SJSA1 (cell line): Measurements from ENCODE around the gene EML4. TPM values are rescaled to one million over a fixed set of nuclear protein-coding genes. Genes with fewer than 3 reads are reported as not detected.
"Not testable (repeated sequence)": the region's sequence is repeated elsewhere in the genome, so short reads cannot be mapped to it uniquely, and the experiment has no call there.

Experiments used
- DNase-seq, 2 experiments: peaks; one replicate each; pipeline ENCODE4 v3.0.0-alpha.2; 2015 to 2020; ENCODE audit warnings: low spot score in 2 of 2, low read depth in 1 of 2
- H3K27ac ChIP-seq: fragments of 250-450 bp; sonication (Bioruptor Pico); 2 replicates; pipeline ENCODE4 v1.5.1; 2020; ENCODE audit warnings: mild to moderate bottlenecking, moderate library complexity
- H3K27me3 ChIP-seq: fragments of 250-450 bp; sonication (Bioruptor Pico); replicated peaks from 2 replicates; pipeline ENCODE4 v1.5.1; 2020; ENCODE audit warnings: mild to moderate bottlenecking, moderate library complexity
- H3K36me3 ChIP-seq: fragments of 250-450 bp; sonication (Bioruptor Pico); 2 replicates; pipeline ENCODE4 v1.5.1; 2020; ENCODE audit warnings: mild to moderate bottlenecking
- H3K4me1 ChIP-seq: fragments of 250-450 bp; sonication (Bioruptor Pico); replicated peaks from 2 replicates; pipeline ENCODE4 v1.6.1; 2021; ENCODE audit warnings: mild to moderate bottlenecking
- H3K4me3 ChIP-seq: fragments of 250-450 bp; sonication (Bioruptor Pico); 2 replicates; pipeline ENCODE4 v1.5.1; 2020; ENCODE audit warnings: mild to moderate bottlenecking
- H3K9me3 ChIP-seq: fragments of 250-450 bp; sonication (Bioruptor Pico); replicated peaks from 2 replicates; pipeline ENCODE4 v1.5.1; 2020; ENCODE audit warnings: mild to moderate bottlenecking
- total RNA-seq: library from RNA; depleted of rRNA; stranded (reverse); fragments of >200 nt; shearing (Covaris generic); gene quantifications from 2 replicates; pipeline ENCODE4 v1.2.3, GENCODE V29; 2014

Gene EML4
- total RNA-seq, 1 experiment from 2014 or later = 78.5 TPM

DNA sequence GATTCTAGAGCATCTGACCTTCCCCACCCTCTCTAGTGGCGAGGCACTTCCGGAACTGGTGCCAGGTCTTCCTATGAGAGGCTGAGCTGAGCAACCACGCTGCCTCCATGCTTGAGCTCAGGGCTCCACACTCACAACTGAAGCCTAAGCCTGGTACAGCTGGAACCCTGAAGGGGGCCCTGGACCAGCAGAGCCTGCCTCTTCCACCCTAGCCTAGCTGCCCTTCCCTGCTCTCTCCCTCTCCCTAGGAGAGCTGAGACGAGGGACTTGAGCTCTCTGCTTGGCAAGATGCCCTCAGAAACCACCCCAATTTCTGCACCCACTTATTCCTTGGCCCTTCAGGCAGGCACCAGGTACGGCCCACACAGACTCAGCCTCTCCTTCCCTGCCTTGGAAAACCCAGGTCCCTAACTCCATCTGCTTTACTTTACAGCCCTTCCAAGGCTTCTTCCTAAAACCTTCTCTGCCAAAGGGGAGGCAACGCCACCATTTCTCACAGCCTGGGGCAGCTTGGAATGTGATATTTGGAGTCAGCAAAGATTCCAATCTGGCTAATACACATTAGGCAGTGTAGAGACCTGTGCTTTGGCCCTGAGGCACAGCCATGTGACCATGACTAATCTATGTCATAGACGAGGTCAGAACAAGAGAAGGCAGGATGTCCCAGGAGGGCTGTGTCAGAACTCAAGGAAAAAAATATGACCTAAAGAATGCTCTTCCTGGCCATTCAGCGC is 173.1 kb downstream of the EML4 start:
- Histone ChIP-seq H3K4me1 (peaks cover 21% of the 10 kb centered on the region), H3K27me3 (no peaks in the 10 kb centered on the region), H3K27ac (peak overlapping the region; percentile 86), H3K36me3 (peaks cover 51% of the 10 kb centered on the region), H3K9me3 (no peaks in the 10 kb centered on the region), H3K4me3 (no peak overlapping the region)
- DNase-seq = peak; percentile 71 to 87

DNA sequence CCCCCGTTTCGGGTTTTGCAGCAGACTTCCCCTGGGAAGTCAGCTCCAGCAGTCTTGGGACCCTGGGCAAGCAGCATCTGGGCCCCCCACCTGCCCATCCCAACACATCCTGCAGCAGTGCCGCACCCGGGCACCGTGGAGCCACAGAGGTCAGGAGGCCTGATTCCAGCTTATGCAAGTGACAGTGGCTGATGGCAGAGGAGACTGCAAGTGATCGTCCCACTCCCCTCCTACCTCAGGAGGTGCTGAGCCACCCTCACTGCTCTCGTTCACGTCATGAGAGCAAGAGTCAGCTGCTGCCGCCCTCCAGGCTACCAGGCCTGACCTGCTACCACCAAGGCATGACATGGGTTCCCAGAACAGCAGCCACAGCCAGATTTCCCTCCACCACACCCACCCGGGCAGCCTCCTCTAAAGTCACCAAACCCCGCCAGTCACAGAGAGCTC is 173.7 kb downstream of the EML4 start:
- DNase-seq = no peak
- Histone ChIP-seq H3K27ac (peak overlapping the region; percentile 86), H3K9me3 (no peaks in the 10 kb centered on the region), H3K36me3 (peaks cover 48% of the 10 kb centered on the region), H3K4me3 (no peak overlapping the region), H3K27me3 (no peaks in the 10 kb centered on the region), H3K4me1 (peaks cover 17% of the 10 kb centered on the region)

- no peak overlapping the region for H3K4me3 ChIP-seq
- no peaks in the 10 kb centered on the region for H3K27me3 ChIP-seq
- H3K36me3 ChIP-seq = peaks cover 42% of the 10 kb centered on the region
- no peak for DNase-seq
- H3K9me3 ChIP-seq = no peaks in the 10 kb centered on the region
- no peak overlapping the region for H3K27ac ChIP-seq
- peaks cover 15% of the 10 kb centered on the region for H3K4me1 ChIP-seq
Measured at GRCh38 chr2:42345986-42346385, 176.8 kb downstream of the EML4 start.

DNA sequence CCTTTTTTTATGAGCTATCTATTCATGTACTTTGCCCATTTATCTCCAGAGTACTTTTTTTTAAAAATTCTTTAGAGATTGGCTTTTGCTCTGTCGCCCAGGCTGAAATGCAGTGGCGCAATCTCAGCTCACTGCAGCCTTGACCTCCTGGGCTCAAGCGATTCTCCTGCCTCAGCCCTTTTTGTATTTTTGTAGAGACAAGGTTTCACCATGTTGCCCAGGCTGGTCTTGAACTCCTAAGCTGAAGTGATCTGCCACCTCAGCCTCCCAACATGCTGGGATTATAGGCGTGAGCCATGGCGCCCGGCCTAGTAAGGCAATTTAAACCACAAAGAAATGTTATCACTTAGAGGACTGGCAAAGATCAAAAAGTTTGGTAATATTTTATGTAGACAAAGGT is 177.7 kb downstream of the EML4 start:
- not testable (repeated sequence) for H3K9me3 ChIP-seq, H3K27ac ChIP-seq, DNase-seq, H3K4me3 ChIP-seq, H3K27me3 ChIP-seq
- Histone ChIP-seq H3K4me1 (peaks cover 13% of the 10 kb centered on the region), H3K36me3 (peaks cover 47% of the 10 kb centered on the region)

DNA sequence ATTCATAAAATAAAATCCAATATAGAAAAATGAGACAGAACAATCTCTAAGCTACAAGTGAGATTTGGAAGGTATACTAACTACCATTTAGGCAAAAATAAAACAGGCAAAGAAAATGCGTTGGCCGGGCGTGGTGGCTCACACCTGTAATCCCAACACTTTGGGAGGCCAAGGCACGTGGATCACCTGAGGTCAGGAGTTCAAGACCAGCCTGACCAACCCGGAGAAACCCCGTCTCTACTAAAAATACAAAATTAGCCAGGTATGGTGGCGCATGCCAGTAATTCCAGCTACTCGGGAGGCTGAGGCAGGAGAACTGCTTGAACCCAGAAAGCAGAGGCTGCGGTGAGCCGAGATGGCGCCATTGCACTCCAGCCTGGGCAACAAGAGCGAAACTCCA is 178.4 kb downstream of the EML4 start:
- DNase-seq, H3K4me3 ChIP-seq, H3K9me3 ChIP-seq, H3K27me3 ChIP-seq, H3K27ac ChIP-seq, H3K4me1 ChIP-seq: not testable (repeated sequence)
- peaks cover 52% of the 10 kb centered on the region for H3K36me3 ChIP-seq

GRCh38 chr2:42348113-42348805 is 179.1 kb downstream of the EML4 start:
- no peaks in the 10 kb centered on the region for H3K4me1 ChIP-seq
- H3K9me3 ChIP-seq = no peaks in the 10 kb centered on the region
- H3K36me3 ChIP-seq = peaks cover 57% of the 10 kb centered on the region
- H3K27ac ChIP-seq = no peak overlapping the region
- no peak for DNase-seq
- no peak overlapping the region for H3K4me3 ChIP-seq
- no peaks in the 10 kb centered on the region for H3K27me3 ChIP-seq

- H3K9me3 ChIP-seq = no peaks in the 10 kb centered on the region
- H3K36me3 ChIP-seq = peaks cover 42% of the 10 kb centered on the region
- no peaks in the 10 kb centered on the region for H3K4me1 ChIP-seq
- no peaks in the 10 kb centered on the region for H3K27me3 ChIP-seq
- no peak overlapping the region for H3K4me3 ChIP-seq
- H3K27ac ChIP-seq = no peak overlapping the region
- DNase-seq = no peak
Measured at GRCh38 chr2:42350434-42351063, 181.4 kb downstream of the EML4 start.

DNA sequence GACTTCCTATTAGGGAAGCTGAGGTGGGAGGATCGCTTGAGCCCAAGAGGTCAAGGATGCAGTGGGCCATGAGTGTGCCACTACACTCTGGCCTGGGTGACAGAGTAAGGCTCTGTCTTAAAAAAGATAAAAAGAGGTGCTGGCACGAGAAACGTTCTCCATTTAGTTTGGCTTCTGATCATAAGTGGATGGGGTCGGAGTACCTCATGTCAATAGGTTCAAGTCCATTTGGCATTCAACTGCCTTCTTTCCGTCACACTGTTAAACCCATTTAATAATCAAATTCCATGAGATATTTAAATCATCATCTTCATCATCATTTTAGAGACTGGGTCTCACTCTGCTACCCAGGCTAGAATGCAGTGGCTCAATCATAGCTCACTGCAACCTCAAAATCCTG is 182.7 kb downstream of the EML4 start:
- no peaks in the 10 kb centered on the region for H3K4me1 ChIP-seq
- H3K27ac ChIP-seq = no peak overlapping the region
- no peaks in the 10 kb centered on the region for H3K9me3 ChIP-seq
- H3K4me3 ChIP-seq = no peak overlapping the region
- H3K27me3 ChIP-seq = no peaks in the 10 kb centered on the region
- peaks cover 36% of the 10 kb centered on the region for H3K36me3 ChIP-seq
- no peak for DNase-seq

DNA sequence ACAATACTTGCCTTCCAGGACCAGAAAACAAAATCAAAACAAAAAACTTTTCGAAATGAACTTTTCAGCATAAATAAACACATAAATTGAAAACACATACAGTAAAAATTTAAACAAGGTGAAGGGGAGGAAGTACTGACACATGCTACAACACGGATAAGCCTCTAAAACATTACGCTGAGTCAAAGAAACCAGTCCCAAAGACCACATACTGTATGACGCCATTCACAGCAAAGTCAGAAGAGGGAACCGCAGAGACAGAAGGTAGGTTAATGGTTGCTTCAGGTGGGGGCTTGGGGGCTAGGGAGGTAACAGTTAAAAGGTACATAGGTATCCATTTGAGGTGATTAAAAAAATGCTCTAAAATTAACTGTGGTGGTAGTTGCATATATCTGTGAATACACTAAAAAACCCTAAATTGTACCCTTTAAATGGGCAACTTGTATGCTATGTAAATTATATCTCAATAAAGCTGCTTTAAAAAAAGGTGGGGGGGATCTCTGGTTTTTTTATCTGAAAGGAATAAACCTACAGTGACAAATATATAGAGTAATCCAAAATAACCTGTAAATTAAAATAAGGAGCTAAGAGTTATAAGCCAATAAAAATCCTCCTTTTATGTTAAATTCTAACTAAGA is 184.8 kb downstream of the EML4 start:
- H3K27ac ChIP-seq = no peak overlapping the region
- H3K36me3 ChIP-seq = peaks cover 33% of the 10 kb centered on the region
- H3K4me3 ChIP-seq = no peak overlapping the region
- H3K27me3 ChIP-seq = no peaks in the 10 kb centered on the region
- no peaks in the 10 kb centered on the region for H3K9me3 ChIP-seq
- no peak for DNase-seq
- H3K4me1 ChIP-seq = no peaks in the 10 kb centered on the region; the same call in 1 of the 2 replicates

DNA sequence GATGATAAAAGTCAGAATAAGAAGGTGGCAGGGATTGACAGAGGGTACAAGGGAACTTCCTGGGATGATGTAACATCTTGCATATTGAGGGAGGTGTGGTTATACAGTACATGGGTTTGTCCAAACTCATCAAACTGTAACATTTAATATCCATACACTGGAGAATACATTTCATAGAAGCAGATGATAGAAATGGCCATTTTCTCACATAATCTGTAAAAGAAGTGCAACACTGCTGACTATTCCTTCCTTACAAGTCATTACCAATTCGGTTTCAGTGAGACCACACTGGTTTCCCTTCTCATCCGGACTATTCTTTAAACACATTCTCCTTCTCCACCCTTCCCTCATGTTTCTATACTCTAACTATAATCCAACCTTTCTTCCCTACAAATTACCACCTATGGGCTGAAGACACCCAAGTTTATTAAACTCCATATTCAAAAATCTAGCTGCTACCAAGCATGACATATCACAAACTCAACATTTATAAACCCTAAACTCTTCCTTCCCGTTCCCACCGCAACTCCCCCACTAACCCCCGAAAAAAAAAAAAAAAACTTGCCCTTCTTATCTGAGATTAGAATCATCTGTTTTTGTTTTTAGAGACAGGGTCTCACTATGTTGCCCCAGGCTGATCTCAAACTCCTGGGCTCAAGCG is 190.3 kb downstream of the EML4 start:
- Histone ChIP-seq H3K4me3 (peak overlapping the region; percentile 77), H3K4me1 (peaks cover 9% of the 10 kb centered on the region), H3K36me3 (peaks cover 4% of the 10 kb centered on the region; the same call in 1 of the 2 replicates), H3K27me3 (no peaks in the 10 kb centered on the region), H3K27ac (0 out of 2 replicates have a peak overlapping the region, but pooled peaks have one; percentile 4), H3K9me3 (no peaks in the 10 kb centered on the region)
- no peak for DNase-seq

GRCh38 chr2:42359965-42360483 is 190.9 kb downstream of the EML4 start:
- H3K9me3 ChIP-seq = no peaks in the 10 kb centered on the region
- H3K4me1 ChIP-seq = peaks cover 9% of the 10 kb centered on the region
- H3K4me3 ChIP-seq = peak overlapping the region; percentile 77
- no peaks in the 10 kb centered on the region for H3K27me3 ChIP-seq
- DNase-seq = peak in 1 of 2 experiments; percentile 19
- no peak overlapping the region for H3K27ac ChIP-seq
- H3K36me3 ChIP-seq = peaks cover 4% of the 10 kb centered on the region; the same call in 1 of the 2 replicates

- H3K9me3 ChIP-seq = no peaks in the 10 kb centered on the region
- peak overlapping the region; percentile 77 for H3K4me3 ChIP-seq
- H3K27ac ChIP-seq = peak overlapping the region; percentile 86
- peaks cover 9% of the 10 kb centered on the region for H3K4me1 ChIP-seq
- no peaks in the 10 kb centered on the region for H3K27me3 ChIP-seq
- peaks cover 4% of the 10 kb centered on the region; the same call in 1 of the 2 replicates for H3K36me3 ChIP-seq
- DNase-seq = no peak
Measured at GRCh38 chr2:42360493-42360889, 191.3 kb downstream of the EML4 start.
